Neutrophil (primary cell): Measurements from ENCODE around the gene NELL2.
"Not testable (repeated sequence)": the region's sequence is repeated elsewhere in the genome, so short reads cannot be mapped to it uniquely, and the experiment has no call there.

ENCODE experiments used
- H3K27ac ChIP-seq: fragments of 200-600 bp; sonication (generic); 2 replicates; pipeline ENCODE4 v1.5.1; 2016; ENCODE audit warnings: mild to moderate bottlenecking, moderate library complexity
- H3K27me3 ChIP-seq: fragments of 200-600 bp; sonication (generic); 2 replicates; pipeline ENCODE4 v1.6.0; 2016; ENCODE audit warnings: mild to moderate bottlenecking
- H3K36me3 ChIP-seq: fragments of 200-600 bp; sonication (generic); 2 replicates; pipeline ENCODE4 v1.5.1; 2017
- H3K4me1 ChIP-seq, 2 experiments: fragments of 200-600 bp in 1 of 2; sonication (generic) in 1 of 2; 1 replicate in 1 of 2; 2 replicates in 1 of 2; pipeline versions ENCODE4 v1.5.1 to v1.6.1; 2013 to 2016; ENCODE audit warnings: low read depth in 1 of 2, low read length in 1 of 2, mild to moderate bottlenecking in 1 of 2, moderate library complexity in 1 of 2; ENCODE audit not compliant: control insufficient read depth in 1 of 2, insufficient read depth in 1 of 2
- H3K4me3 ChIP-seq, 2 experiments: fragments of 200-600 bp in 1 of 2; sonication (generic) in 1 of 2; 1 replicate in 1 of 2; 2 replicates in 1 of 2; pipeline ENCODE4 v1.5.1; 2013 to 2016; ENCODE audit warnings: low read depth in 1 of 2, low read length in 1 of 2, mild to moderate bottlenecking in 1 of 2, moderate library complexity in 1 of 2
- H3K9me3 ChIP-seq: fragments of 200-600 bp; sonication (generic); 2 replicates; pipeline ENCODE4 v1.5.1; 2016
- CTCF ChIP-seq: fragments of 200-600 bp; sonication (generic); IDR thresholded peaks from 2 replicates; pipeline ENCODE4 v1.5.1; 2016; ENCODE audit warnings: antibody characterized with exemption

NELL2 gene

GRCh38 chr12:44763021-44763420, 113.1 kb downstream of the NELL2 start:
- Histone ChIP-seq H3K27ac (no peak overlapping the region), H3K9me3 (no peaks in the 10 kb centered on the region), H3K36me3 (no peaks in the 10 kb centered on the region), H3K4me3 (no peak overlapping the region), H3K4me1 (no peaks in the 10 kb centered on the region), H3K27me3 (no peaks in the 10 kb centered on the region)
- no peak for TF ChIP-seq CTCF

GRCh38 chr12:44759289-44759688, 116.8 kb downstream of the NELL2 start:
- H3K4me1 ChIP-seq, result no peaks in the 10 kb centered on the region
- no peaks in the 10 kb centered on the region for H3K9me3 ChIP-seq
- H3K27ac ChIP-seq, result no peak overlapping the region
- H3K4me3 ChIP-seq, result no peak overlapping the region
- no peaks in the 10 kb centered on the region for H3K36me3 ChIP-seq
- TF ChIP-seq CTCF, result no peak
- H3K27me3 ChIP-seq, result no peaks in the 10 kb centered on the region

- Histone ChIP-seq H3K4me1 (no peaks in the 10 kb centered on the region), H3K9me3 (no peaks in the 10 kb centered on the region), H3K27me3 (no peaks in the 10 kb centered on the region), H3K36me3 (no peaks in the 10 kb centered on the region), H3K27ac (no peak overlapping the region), H3K4me3 (no peak overlapping the region)
- TF ChIP-seq CTCF, result no peak
These were observed 125.6 kb downstream of the NELL2 start for GRCh38 chr12:44750468-44750867.

GRCh38 chr12:44749566-44749965, 126.5 kb downstream of the NELL2 start:
- Histone ChIP-seq H3K9me3 (no peaks in the 10 kb centered on the region), H3K27me3 (no peaks in the 10 kb centered on the region), H3K4me3 (no peak overlapping the region), H3K36me3 (no peaks in the 10 kb centered on the region), H3K27ac (no peak overlapping the region), H3K4me1 (no peaks in the 10 kb centered on the region)
- no peak for TF ChIP-seq CTCF

GRCh38 chr12:44748950-44749468, 127.1 kb downstream of the NELL2 start:
- H3K36me3 ChIP-seq, result no peaks in the 10 kb centered on the region
- H3K4me1 ChIP-seq, result no peaks in the 10 kb centered on the region
- H3K9me3 ChIP-seq, result no peaks in the 10 kb centered on the region
- H3K27me3 ChIP-seq, result no peaks in the 10 kb centered on the region
- no peak overlapping the region for H3K4me3 ChIP-seq
- H3K27ac ChIP-seq, result no peak overlapping the region
- no peak for TF ChIP-seq CTCF

- not testable (repeated sequence) for H3K4me3 ChIP-seq, H3K27me3 ChIP-seq, H3K36me3 ChIP-seq, H3K27ac ChIP-seq, H3K9me3 ChIP-seq, H3K4me1 ChIP-seq
These were observed 134.7 kb downstream of the NELL2 start for GRCh38 chr12:44741292-44741980.
